K562 (cell line): ENCODE data around the gene NPVF. TPM values are rescaled to one million over a fixed set of nuclear protein-coding genes. Genes with fewer than 3 reads are reported as not detected.

Experiments
- ATAC-seq: fragments of 200-7000 bp; cut with Tn5 transposase; 3 replicates; pipeline ENCODE4 v1.9.1; 2020; ENCODE audit warnings: moderate library complexity
- BruUV-seq: library from RNA; stranded (reverse); fragments of 400-500 nt; replicated peaks from 2 replicates; lab custom pipeline; 2021; lab: Mats Ljungman, UMichigan
- CTCF ChIA-PET: fragments of 300-600 bp; formaldehyde crosslinking; extraction: SDS; loops from one replicate; lab custom pipeline; 2021; ENCODE audit warnings: low intra/inter-chr PET ratio; lab: Yijun Ruan, JAX
- POLR2A ChIA-PET: fragments of 300-600, 350-650 bp; sonication (Branson Sonifier 250); formaldehyde crosslinking; extraction: SDS; loops from one replicate; lab custom pipeline; 2021; ENCODE audit warnings: antibody characterized with exemption, inconsistent platforms; lab: Yijun Ruan, JAX
- DNase-seq, 4 experiments: peaks; one replicate each; pipeline versions ENCODE4 v3.0.0 to v3.0.0-alpha.2; 2011 to 2018; ENCODE audit warnings: low spot score in 3 of 4, mixed read lengths in 3 of 4; ENCODE audit errors: extremely low read depth in 1 of 4
- FAIRE-seq: peaks from 2 replicates; lab custom pipeline; 2011; peaks lifted over from hg19 to GRCh38; lab: Jason Lieb, UNC
- H2AFZ ChIP-seq: 2 replicates; pipeline ENCODE4 v1.6.0; 2011; ENCODE audit warnings: low read depth, low read length, control low read depth, inconsistent platforms
- H3K27ac ChIP-seq: fragments of 200-600 bp; 3 replicates; pipeline ENCODE4 v1.8.0; 2011; ENCODE audit warnings: low read depth, mild to moderate bottlenecking, control low read depth, inconsistent platforms, low read length, moderate library complexity, mixed read lengths; ENCODE audit errors: extremely low read depth
- H3K27me3 ChIP-seq, 2 experiments: fragments of 300-600 bp in 1 of 2; 2 replicates in 1 of 2; 3 replicates in 1 of 2; pipeline versions ENCODE4 v1.6.0 to v1.8.0; 2011; ENCODE audit warnings: inconsistent platforms in 2 of 2, low read length in 2 of 2, mild to moderate bottlenecking in 1 of 2, mixed read lengths in 1 of 2, moderate library complexity in 1 of 2; ENCODE audit not compliant: control insufficient read depth in 2 of 2, insufficient read depth in 2 of 2
- H3K36me3 ChIP-seq: fragments of 300-600 bp; 3 replicates; pipeline ENCODE4 v1.8.0; 2011; ENCODE audit warnings: mild to moderate bottlenecking, low read length, inconsistent platforms; ENCODE audit not compliant: control insufficient read depth, insufficient read depth
- H3K4me1 ChIP-seq, 2 experiments: fragments of 200-600 bp in 1 of 2; replicated peaks in 1 of 2; 2 replicates in 1 of 2; 3 replicates in 1 of 2; pipeline versions ENCODE4 v1.5.1 to v1.8.0; 2011; ENCODE audit warnings: inconsistent platforms in 2 of 2, low read length in 2 of 2, mild to moderate bottlenecking in 1 of 2, mixed read lengths in 1 of 2, moderate library complexity in 1 of 2; ENCODE audit not compliant: control insufficient read depth in 2 of 2, insufficient read depth in 2 of 2
- H3K4me2 ChIP-seq: 2 replicates; pipeline ENCODE4 v1.6.1; 2011; ENCODE audit warnings: low read length, control low read depth, inconsistent platforms, mixed read lengths; ENCODE audit not compliant: insufficient read depth
- H3K4me3 ChIP-seq: fragments of 200-600 bp; sonication (generic), shearing (Covaris generic); 2 replicates; pipeline ENCODE4 v1.5.1; 2016; ENCODE audit warnings: control low read depth, inconsistent platforms
- H3K79me2 ChIP-seq: fragments of 200-600 bp; 3 replicates; pipeline ENCODE4 v1.8.0; 2011; ENCODE audit warnings: low read length, inconsistent platforms; ENCODE audit not compliant: control insufficient read depth, insufficient read depth
- H3K9ac ChIP-seq, 2 experiments: 2 replicates each; pipeline versions ENCODE4 v1.6.0 to v1.6.1; 2011; ENCODE audit warnings: low read depth in 2 of 2, low read length in 2 of 2, control low read depth in 1 of 2, inconsistent platforms in 1 of 2, mild to moderate bottlenecking in 1 of 2, mixed read lengths in 1 of 2; ENCODE audit not compliant: insufficient read depth in 1 of 2
- H3K9me1 ChIP-seq: one replicate; pipeline ENCODE4 v1.6.0; 2011; ENCODE audit warnings: inconsistent platforms, mild to moderate bottlenecking, low read length, moderate library complexity; ENCODE audit not compliant: control insufficient read depth, insufficient read depth
- H3K9me3 ChIP-seq: replicated peaks from 2 replicates; pipeline ENCODE4 v1.5.1; 2011; ENCODE audit warnings: low read depth, low read length, inconsistent platforms; ENCODE audit not compliant: control insufficient read depth, insufficient read depth
- H4K20me1 ChIP-seq: replicated peaks from 2 replicates; pipeline ENCODE4 v1.6.1; 2011; ENCODE audit warnings: low read length, inconsistent platforms, mixed read lengths; ENCODE audit not compliant: control insufficient read depth, insufficient read depth
- HDAC8 ChIP-seq: fragments of 450-650 bp; IDR thresholded peaks from 2 replicates; pipeline ENCODE4 v1.6.1; 2016; ENCODE audit warnings: mild to moderate bottlenecking, missing genetic modification characterization, moderate library complexity, missing compliant biosample characterization
- PCBP2 ChIP-seq: fragments of 200-400 bp; formaldehyde crosslinking; IDR thresholded peaks from 2 replicates; pipeline ENCODE4 v1.6.1; 2018; ENCODE audit warnings: low read length, low read depth, mild to moderate bottlenecking, moderate library complexity; ENCODE audit not compliant: poor library complexity, severe bottlenecking
- TAF7 ChIP-seq: fragments of 450-650 bp; IDR thresholded peaks from 2 replicates; pipeline ENCODE4 v1.6.1; 2016; ENCODE audit warnings: missing genetic modification characterization, missing compliant biosample characterization
- ZBTB1 ChIP-seq: sonication (generic); formaldehyde crosslinking; IDR thresholded peaks from 2 replicates; pipeline ENCODE4 v1.8.1; 2023; ENCODE audit warnings: missing genetic modification reagents, low read depth, mild to moderate bottlenecking, borderline replicate concordance
- whole genome bisulfite sequencing: fragments of 100-300 bp; shearing (Covaris generic); methylation state at CpG from one replicate; pipeline ENCODE4 v1.1.6; 2016; ENCODE audit warnings: low coverage, mixed read lengths; ENCODE audit not compliant: insufficient coverage; ENCODE audit errors: missing lambda C conversion rate; 5-methylcytosine and 5-hydroxymethylcytosine counted together
- in situ Hi-C: fragments of 300-500 bp; cut with MboI; formaldehyde crosslinking; loops from 4 replicates; pipeline ENCODE4 v1.15.0; 2018; ENCODE audit warnings: inconsistent platforms, mixed read lengths
- intact Hi-C: fragments of 100-400 bp; cut with micrococcal nuclease; formaldehyde crosslinking; loops from 2 replicates; pipeline ENCODE4 v1.14.2; 2022
- polyA plus RNA-seq, 8 experiments: library from polyadenylated mRNA; depleted of rRNA in 4 of 8; stranded (reverse) in 5 of 8; unstranded in 3 of 8; fragments of >200 nt; fragmentation: Nextera tagmentation in 2 of 8; fragmentation: Illumina TruSeq in 1 of 8; extraction: Ambion mirVana in 2 of 8; extraction: Trizol in 1 of 8; gene quantifications; 2 replicates each; pipeline versions ENCODE4 v1.2.1 to v1.2.3, GENCODE V29; 2011 to 2014; ENCODE audit warnings: inconsistent platforms in 1 of 8, missing spikeins in 1 of 8
- total RNA-seq, 7 experiments: library from RNA; depleted of rRNA in 6 of 7; stranded (reverse); fragments of >200 nt in 6 of 7; fragmentation: Illumina TruSeq in 2 of 7; extraction: Trizol in 2 of 7; gene quantifications; 2 replicates each; pipeline versions ENCODE4 v1.2.1 to v1.2.3, GENCODE V29; 2011 to 2021; ENCODE audit warnings: low replicate concordance in 1 of 7

NPVF gene
- total and polyA plus RNA-seq, 9 of the 15 experiments (the other 6 are each of a cell fraction or from before 2014, with no cell fraction given), result not detected

- TF ChIP-seq PCBP2 (no peak), ZBTB1 (no peak), HDAC8 (tag) (no peak)
- no peaks in the 10 kb centered on the region for H3K4me1 ChIP-seq
- H4K20me1 ChIP-seq, result no peaks in the 10 kb centered on the region
- H3K9me3 ChIP-seq, result no peaks in the 10 kb centered on the region
- in situ Hi-C loops, result no loop called here
- BruUV-seq, result no TSS peak
- no peak for FAIRE-seq
- no peaks in the 10 kb centered on the region for H3K79me2 ChIP-seq
- 0% methylated on average over 1 of the region's 1 CpG for WGBS
- no peak overlapping the region for H3K27ac ChIP-seq
- no peak overlapping the region for H3K4me2 ChIP-seq
- peaks cover 3 to 18% of the 10 kb centered on the region in 2 experiments; a peak in 3 of 5 replicates for H3K27me3 ChIP-seq
- no peak overlapping the region for H3K9ac ChIP-seq
- DNase-seq, result no peak
- no peak overlapping the region for H2AFZ ChIP-seq
- H3K9me1 ChIP-seq, result no peaks in the 10 kb centered on the region
- no peak for ATAC-seq
- no peaks in the 10 kb centered on the region for H3K36me3 ChIP-seq
- intact Hi-C loops, result no loop called here
- CTCF ChIA-PET, result no interaction called here
- no peak overlapping the region for H3K4me3 ChIP-seq
- POLR2A ChIA-PET, result no interaction called here
Observed at GRCh38 chr7:25208525-25209221, 19.6 kb downstream of the NPVF start.

- Histone ChIP-seq H3K4me3 (no peak overlapping the region), H2AFZ (no peak overlapping the region), H3K36me3 (no peaks in the 10 kb centered on the region), H3K9ac (no peak overlapping the region), H4K20me1 (no peaks in the 10 kb centered on the region), H3K9me3 (no peaks in the 10 kb centered on the region), H3K79me2 (no peaks in the 10 kb centered on the region), H3K27me3 (peaks cover 5 to 21% of the 10 kb centered on the region in 2 experiments; a peak in 3 of 5 replicates), H3K4me2 (no peak overlapping the region), H3K9me1 (no peaks in the 10 kb centered on the region), H3K27ac (no peak overlapping the region), H3K4me1 (no peaks in the 10 kb centered on the region)
- in situ Hi-C loops (no loop called here), intact Hi-C loops (no loop called here)
- ChIA-PET POLR2A (no interaction called here), CTCF (no interaction called here)
- no peak for TF ChIP-seq TAF7 (tag)
- 4% methylated on average over 3 of the region's 3 CpGs for WGBS
- ATAC-seq, result no peak
- no TSS peak for BruUV-seq
- DNase-seq, result no peak
- FAIRE-seq, result no peak
Observed at GRCh38 chr7:25207887-25208286, 20.4 kb downstream of the NPVF start.
